NCI-H1048 (cell line): ENCODE measurements around the gene COL5A1.
"Not testable (repeated sequence)": the region's sequence is repeated elsewhere in the genome, so short reads cannot be mapped to it uniquely, and the experiment has no call there.

Source experiments
- DNase-seq: peaks from one replicate; lab custom pipeline; 2025; lab: John Stamatoyannopoulos, UW

COL5A1 gene

DNA sequence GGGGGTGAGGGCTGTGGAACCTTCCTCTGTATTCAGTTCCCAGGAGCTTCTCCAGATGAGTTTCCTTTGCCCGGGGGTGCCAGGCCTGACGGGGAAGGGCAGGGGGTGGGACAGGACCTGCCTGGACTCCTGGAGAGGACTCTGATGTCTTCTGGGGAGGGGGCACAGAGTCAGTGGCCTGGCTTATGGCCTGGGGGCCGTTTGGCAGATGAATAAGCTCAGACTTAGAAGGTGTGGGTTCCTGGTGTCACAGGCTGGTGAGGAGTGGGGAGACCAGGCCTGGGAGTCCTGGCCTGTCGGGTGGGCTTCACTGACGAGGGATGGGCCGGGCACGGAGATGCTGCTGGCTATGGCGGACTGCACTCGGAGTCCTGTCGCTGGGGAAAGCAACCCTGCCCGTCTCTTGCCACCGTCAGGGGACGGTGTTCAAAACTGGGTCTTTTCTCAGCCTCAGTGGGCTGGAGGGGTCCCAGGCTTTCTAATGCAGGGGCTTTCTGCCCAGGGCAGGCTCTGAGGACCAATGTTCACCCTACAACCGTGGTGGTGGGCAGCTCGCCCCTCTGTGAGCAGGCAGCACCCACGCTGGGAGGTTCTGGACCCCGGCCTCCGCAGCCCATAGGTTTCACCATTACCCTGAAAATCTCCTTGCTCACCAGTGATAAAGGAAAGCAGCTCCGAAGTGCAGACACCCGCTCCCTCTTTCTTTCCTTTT lies 16.2 kb downstream of the COL5A1 start:
- no peak for DNase-seq

DNA sequence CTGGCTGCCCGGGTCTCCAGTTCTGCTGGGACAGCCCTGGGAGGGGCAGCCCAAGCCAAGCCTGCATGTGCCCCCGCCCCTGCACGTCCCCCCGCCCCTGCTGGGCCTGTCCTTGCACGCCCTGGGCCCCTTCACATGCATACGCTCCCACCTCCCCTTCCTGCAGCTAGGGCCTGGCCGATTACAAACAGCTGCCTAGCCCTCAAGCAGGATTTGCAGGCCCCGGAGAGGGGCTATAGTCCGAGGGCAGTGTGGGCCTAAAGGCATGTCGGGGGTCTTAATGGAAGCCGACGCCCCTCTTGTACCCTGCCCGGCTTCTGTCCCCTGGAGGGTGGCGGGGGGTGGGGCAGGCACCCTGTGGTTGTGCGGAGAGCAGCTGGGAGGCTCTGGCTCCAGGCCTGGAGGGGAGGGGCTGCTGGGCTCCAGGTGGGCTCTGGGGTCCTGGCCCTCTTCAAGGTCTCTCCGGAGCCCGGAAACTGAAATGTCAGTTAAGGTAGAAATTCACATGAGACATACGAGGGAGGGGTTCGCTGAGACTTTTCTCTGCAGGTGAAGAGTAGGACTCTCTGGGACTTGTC lies 16.9 kb downstream of the COL5A1 start:
- no peak for DNase-seq

DNA sequence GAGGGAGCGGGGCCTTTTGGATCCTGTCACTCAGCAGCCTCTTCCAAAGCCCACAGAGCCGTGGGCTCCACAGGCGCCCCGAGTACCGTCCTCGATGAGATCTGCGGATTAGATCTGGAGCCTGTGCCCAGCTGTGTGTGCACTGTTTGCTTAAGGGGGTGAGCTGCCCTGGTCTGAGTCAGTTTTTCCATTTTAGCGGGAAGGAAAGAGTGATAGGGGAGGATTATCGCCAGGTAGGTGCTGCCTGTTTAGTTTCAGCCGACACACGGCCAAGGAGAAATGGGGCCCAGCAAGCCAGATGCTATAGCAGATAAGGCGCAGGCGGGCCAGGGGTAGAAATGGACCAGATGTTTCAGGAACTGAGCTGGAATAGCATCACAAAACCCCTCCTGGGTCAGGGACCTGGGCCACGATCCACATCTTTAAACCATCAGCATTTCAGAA lies 18.1 kb downstream of the COL5A1 start:
- DNase-seq: no peak

DNA sequence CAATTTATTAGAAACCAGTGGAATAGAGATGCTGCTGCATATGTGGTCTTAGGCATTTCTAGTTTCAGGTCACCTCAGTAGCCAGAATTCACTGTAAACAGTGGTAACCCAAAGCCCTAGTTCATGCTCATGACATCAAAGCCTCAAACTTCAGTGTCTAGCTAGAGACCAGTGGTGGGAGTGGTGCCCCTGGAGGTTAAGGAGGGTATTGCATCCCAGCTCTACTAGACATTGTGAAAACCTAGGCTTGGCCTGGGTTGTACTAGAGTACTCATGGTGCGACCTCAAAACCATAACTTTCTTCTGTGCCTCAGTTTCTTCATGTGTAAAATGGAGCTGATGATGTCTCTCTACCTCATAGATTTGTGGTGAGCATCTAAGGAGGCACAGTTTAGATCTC lies 18.8 kb downstream of the COL5A1 start:
- no peak for DNase-seq

DNA sequence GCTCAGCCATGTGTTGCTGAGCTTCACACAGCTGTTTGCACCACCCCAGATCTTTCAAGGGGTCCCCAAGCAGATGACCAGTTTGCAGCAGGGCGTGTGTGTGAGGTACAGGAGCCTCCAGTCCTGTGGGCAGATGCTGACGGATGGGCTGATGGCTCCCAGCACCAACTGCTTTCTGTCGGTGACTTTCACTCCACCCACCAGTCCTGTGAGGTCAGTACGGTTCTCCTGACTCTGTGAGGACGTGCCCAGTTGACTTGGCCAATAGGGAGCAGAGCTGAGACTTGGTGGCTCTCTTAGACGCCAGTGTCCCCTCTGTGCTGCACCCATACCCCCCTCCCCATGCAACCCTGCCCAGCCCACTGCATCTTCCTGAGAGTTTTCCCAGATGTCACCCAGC lies 19.7 kb downstream of the COL5A1 start:
- DNase-seq: no peak

DNA sequence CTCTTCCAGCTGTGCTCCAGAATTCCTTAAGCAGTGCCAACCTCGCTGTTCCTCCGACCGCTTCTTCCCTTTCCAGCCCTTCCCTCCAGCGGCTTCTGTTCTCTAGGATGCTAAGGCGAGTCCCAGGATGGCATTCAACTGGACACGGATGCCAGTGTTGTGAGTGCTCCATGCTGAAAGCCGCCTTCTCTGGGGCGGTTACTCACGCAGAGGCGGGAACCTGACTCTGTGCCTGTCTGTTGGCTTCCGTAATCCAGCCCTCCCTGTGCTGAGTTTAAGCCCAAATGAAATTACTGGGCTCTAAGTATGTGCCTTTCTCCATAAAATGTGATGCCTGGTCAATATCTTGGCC lies 20.2 kb downstream of the COL5A1 start:
- no peak for DNase-seq

DNA sequence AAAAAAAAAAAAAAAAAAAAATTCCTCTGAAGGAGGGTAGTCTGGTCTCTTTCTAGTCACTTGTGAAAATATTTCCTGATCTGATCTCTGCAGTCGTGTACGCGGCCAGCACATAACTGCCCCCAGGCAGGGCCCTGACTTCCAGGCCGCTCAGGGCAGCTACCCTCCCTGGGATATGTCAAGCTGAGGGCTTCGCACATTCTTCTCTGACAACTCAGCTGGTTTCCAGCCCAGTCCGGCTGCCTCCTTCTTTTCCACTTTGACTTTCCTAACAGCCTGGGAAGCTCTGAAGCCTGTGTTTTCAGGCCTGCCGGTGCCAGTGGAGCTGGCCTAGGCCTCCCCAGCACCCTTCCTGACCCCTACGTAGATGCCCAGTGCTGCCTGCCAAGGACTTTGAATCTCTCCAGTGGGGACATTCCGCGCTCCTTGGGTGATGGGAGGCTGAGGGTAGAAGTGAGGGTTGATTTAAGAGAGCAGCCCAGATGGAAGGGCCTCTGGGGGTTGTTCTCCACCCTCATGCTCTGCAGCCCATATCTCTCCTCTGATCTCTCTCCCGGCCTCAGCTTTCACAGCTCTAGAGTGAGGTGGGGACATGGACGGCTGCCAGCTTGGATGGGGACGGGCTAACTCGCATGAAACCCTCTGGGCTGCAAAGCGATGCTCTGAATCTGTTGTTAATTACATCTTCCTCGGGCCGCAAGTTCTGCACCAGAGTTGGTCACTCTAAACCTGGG lies 20.7 kb downstream of the COL5A1 start:
- DNase-seq: no peak

DNA sequence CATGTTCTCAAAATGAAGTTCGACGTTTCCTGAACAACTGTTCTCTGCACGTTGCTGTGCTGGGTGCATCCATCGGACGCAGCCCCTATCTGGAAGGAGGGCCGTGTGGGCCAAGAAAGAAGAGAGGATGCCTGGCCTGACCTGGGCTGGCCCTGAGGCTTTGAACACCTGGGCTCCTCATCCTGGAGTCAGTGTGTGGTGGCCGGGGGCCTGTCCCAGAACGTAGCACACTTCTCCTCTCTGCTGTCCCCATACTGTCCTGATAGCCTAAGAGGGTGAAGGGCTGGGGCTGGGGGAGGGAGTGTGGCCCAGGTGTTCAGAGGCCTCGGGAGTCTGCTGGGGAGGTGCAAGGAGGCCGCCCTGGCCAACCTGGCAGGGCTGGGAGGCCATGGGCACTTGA lies 21.5 kb downstream of the COL5A1 start:
- DNase-seq: no peak

DNA sequence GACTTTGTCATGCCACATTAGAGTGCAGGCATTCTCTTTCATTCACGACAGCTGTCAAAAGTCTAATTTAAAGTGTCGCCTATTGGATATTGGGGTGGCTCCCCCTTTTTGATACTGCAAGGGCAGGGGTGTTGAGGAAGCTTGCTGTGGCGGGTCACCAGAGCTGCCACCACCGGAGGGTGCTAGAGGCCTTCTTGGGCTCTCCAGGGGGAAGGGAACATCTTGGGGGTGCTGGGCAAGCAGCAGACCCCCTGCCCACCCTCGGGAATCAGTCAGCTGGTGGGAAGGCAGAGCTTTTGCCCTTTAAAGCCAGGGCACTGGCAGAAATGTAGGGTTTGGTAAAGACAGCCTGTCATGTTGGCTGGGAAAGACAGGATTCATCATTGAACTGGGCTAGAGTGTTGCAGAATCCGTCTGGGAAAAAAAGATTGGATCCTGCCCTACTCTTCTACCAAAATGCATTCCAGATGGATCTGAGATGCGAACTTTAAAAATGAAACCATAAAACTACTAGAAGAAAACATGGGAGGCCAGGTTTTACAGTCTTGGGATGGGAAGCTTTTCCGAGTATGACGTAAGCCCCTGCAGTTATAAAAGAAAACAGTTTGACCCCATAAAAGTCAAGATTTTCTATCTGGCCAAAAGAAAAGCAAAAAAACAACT lies 22.3 kb downstream of the COL5A1 start:
- DNase-seq: no peak

DNA sequence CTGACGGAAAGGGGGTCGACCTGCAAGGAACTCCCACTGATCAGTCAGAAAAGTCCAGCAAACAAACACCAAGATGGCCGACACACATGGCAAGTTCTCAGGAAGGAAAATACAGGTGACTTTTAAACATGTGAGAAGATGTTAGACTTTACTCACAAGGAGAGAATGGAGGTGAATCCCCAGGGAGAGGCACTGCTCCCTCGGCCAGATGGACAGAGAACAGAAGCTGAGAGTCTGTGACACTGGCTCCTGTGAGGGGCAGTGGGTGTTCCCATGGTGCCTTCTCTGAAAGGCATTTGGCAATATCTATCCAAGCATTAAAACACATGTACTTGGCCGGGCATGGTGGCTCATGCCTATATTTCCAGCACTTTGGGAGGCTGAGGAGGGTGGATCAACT lies 22.8 kb downstream of the COL5A1 start:
- DNase-seq: no peak

DNA sequence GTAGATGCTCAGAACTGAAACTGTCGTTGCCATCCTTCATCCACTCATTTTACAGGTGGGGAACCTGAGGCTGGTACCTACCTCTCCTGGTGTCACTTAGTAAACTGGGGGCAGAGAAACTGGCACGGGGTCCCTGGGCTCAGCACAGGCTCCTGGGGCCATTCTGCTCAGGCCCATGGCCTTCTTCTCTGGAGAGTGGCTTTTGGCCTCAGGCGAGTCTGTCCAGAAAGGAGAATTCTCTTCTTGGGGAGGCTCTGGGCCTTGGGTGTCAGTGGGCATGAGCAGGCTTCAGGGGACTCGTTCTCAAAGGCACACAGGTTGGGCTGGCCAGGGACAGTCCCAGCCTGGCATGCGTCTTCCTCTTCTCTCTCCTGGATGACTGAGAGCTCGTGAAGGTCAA lies 24.6 kb downstream of the COL5A1 start:
- no peak for DNase-seq

DNA sequence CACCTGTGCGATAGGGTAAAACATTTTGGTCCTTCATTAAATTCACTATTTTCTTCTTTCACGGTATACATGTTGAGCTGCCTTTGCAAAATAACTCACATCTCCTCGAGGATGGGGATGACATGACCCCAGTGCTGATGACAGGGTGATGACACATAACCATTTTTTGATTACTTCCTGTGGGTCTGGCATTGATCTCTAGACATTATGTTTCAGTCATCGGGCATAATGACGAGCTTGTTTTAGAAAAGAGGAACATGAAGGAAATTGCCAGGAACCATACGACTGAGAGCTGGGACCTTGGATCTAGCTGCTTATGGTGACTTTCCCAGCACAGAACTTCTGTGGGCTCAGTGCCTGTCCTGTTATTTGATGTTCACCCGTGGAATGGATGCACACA lies 25.2 kb downstream of the COL5A1 start:
- DNase-seq: no peak

DNA sequence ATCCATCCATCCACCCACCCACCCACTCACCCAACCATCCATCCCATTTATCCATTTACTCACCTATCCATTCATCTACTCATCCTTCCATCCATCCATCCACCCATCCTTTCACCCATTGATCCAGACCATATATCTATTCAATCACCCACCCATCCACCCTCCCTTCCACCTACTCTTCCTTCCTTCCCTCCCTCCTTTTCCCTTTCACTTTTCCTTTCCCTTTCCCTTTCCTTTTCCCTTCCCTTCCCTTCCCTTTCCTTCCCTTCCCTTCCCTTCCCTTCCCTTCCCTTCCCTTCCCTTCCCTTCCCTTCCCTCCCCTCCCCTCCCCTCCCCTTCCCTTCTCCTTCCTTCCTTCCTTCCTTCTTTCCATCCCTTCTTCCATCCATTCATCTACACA lies 27.4 kb downstream of the COL5A1 start:
- DNase-seq: not testable (repeated sequence)

DNA sequence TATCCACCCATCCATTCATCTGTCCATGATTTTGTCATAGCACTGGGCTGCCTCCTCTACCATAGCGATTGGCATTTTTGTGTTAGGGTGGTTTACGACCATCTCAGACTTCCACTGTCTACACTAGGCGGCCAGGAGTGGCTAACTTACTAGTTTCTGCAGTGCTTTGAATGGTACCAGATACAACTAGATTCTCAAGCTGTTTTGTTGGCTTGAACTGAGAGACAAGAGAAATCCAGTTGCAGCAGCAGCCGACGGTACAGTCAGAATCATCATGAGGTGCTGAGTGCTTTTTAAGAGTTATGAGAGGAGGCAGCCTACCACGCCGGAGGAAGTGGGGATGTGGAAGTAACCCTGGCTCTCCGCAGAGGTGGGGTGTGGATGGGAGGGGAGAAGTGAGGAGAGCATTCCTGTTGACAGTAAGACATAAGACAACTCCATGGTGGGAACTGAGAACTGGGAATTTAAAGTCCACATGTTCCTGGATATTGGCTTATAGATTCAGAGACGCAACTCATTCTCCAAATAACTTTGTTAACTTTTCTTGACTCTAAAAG lies 27.9 kb downstream of the COL5A1 start:
- no peak for DNase-seq

DNA sequence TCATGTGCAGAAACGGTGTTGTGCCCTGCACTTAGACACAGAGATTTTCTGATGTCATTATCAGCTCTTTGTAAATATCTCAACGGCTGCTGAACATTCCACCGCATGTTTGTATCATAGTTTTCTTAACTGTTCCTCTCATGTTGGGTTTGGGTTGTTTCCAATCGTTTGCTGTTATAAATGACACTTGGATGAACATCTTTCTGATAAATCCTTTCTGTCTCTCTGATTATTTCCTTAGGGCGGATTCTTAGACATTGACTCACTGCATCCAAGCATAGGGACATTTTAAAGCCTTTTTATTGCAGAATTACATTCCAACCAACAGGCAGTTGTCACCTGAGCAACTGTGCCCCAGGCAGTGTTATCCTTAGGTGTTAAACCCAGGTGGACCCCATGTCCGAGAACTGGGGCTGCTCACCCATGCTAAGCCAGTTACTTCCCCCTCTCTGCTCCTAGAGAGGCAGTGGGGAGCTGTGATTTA lies 28.5 kb downstream of the COL5A1 start:
- DNase-seq: no peak

DNA sequence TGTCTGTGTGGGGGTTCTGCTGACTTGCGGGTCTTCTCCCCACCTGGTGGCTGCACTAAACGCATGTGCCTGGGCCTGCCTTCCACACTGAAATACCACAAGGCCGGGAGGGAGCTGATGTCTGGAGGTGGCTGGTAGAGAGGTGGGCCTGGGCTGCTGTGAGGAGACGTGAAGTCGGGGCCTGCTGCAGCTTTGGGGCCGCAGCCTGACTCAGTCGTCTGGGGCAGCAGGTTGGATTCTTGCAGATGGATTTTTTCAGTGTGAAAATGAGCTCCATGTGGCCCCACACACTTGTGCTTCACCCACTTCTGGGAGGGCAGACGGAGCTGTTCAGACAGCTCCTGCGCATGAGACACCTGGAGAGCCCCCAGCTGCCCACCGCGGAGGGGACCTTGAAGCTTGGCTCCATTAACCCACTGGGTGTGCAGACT lies 29.3 kb downstream of the COL5A1 start:
- DNase-seq: no peak

DNA sequence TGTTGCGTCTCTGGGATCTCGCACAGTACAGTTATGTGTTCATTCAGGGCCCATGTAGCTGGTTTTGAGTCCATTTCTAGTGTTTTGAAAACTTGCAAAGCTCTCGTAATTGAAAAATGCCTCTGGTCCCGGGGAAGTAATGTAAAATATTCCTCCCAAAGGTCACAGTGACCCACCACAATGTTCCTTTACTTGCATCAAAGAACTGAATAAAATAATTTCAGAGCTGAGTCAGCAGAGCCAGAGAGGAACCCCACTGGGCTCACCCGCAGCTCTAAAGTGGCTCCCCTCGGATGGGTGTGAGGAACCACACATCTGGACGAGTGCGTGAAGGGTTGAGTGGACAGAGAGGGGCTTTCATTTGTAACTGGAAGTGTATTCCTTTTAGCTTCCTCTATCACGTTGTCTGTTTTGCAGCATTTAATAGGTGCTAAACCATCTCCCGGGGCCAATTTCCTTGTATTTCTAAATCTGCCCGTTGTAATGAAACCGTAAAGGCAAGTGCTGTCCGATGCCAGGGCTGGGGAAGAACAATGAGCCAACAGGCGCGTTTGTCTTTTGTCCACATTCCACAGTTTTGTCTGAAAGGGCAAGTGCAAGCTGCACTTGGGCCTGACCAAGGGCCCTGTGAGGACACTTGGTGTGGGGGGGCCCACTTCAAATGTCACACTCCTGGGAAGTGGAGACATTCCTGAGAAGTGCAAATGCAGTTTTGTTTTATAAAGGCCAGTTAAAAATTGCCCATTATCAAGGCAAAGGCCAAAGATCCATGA lies 29.9 kb downstream of the COL5A1 start:
- DNase-seq: no peak

DNA sequence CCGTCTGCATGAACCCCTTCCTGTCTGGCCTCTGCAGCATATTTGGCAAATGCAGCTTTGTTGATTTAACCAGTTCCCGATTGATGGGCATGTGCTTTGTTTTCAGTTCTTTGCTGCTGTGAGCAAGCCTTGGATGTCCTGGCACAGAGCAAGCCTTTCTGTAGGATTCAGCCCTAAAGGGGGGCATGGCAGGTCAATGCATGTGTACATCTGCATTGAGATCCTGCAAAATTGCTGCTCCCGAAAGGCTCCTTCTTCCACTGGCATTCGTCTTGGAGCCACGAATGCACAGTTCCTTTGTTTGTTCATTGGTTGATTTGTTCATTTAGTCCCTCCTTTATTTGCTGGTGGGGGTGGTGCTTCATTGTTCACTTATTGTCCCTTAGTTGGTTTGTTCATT lies 34.8 kb downstream of the COL5A1 start:
- no peak for DNase-seq

DNA sequence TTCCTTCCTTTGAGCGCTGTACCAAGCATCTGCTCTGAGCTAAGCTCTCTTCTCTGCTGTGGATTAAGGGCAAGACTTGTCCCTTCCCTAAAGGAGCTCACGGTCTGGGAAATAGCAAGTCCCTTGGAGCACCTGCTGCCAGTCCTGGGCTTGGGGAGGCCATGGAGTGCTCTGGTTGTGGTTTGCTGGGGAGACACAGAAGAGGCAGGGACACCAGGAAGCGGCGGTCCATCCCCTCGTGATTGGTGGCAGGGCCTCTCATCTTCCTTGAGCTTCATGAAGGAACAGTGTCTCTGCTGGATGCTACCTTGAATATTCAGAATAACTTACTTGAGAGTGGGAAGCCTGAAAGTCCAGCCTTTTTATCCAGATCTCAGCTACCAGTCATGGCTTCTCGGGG lies 35.3 kb downstream of the COL5A1 start:
- no peak for DNase-seq

DNA sequence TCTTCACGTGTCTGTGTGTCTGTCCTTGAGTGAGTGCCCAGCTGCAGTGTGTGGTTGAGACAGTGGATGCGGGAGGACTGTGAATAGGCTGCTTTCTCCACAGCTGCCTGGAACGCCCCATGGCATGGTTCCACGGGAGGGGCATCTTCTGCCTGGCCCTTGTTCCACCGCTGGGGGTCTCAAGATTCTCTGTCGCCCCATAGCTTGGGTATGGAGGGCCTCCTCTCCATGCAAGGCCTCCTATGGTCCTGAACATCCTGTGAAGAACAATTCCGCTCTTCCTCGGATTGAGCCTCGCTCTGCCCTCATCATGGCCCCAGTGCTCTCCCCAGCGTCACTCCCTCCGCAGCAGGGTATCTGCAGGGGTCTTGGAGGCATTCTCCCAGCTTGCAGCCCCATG lies 36.1 kb downstream of the COL5A1 start:
- DNase-seq: no peak

DNA sequence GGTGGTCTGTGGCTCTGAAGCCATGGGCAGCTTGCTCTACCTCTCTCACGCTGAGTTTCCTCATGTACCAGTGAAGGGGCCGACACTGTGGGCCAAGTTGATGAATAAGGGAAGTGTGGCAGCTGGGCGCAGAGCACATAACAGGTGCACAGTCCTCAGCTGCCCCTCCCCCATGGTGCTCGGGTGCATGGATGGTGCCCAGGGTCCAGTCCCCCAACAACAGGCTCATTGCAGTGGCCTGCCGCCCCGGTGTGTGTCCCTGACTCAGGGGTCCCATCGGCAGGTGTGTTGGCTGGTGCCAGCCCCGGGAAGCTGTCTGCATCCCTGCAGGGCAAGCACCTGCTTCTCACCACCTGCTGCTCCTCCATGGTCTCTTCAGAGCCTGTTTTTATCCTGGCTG lies 36.6 kb downstream of the COL5A1 start:
- DNase-seq: no peak
